Measurements from ENCODE around the gene TPO.
"Not testable (repeated sequence)": the region's sequence is repeated elsewhere in the genome, so short reads cannot be mapped to it uniquely, and the experiment has no call there.

The TPO gene

DNA sequence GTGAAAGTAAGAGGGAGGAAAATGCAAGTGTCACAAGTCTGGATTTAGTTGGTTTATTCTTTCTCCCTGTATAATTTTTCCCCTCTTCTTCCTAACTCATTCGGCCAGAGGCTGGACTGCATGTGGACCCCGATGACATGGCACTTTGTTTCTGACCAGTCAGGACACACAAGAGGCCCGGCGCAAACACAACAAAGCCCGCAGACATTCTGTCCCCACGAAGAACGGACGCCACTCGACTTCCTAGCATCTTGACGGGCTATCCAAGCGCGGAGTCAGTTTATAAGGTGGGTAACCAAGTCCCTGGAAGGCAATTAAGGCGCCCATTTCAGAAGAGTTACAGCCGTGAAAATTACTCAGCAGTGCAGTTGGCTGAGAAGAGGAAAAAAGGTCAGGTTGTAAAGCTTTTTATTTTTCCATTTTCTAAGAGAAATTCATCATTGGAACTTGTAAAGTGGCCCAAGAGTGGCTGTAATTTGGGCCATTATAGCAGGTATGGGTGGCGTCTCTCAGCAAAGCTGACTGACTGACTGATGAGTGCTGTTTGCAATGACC is at the start of gene TPO:
Gene TPO (plus strand): TSS at position 308 of the 555 bp plus-strand sequence. CDS start 946 bp downstream, outside the sequence.
- DNase-seq (ENCODE audit: low read depth) = no peak

DNA sequence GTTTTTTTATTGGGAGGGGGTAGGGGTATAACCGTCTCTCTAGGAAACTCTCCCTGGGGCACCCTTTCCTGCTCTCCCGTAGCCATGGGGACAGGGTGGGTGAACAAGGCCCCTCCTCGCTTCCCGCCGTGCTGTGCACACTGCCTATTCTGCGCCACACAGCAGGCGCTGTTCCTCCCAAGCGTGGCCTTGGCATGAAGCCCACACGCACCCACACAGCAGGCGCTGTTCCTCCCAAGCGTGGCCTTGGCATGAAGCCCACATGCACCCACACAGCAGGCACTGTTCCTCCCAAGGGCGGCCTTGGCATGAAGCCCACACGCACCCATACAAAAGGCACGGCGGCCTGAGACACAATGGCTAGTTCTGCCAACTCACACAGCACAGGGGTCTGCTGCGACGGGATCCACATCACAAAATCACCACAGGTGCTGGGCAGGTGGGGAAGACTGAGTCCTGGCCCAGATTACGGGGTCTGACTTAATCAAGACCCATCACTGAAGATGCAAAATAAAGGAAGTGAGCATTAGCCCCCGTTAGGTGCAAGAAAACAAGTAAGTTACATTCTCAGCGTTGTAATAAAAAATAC is 46.6 kb upstream of the TPO start:
- no peak for DNase-seq (ENCODE audit: low read depth)

DNA sequence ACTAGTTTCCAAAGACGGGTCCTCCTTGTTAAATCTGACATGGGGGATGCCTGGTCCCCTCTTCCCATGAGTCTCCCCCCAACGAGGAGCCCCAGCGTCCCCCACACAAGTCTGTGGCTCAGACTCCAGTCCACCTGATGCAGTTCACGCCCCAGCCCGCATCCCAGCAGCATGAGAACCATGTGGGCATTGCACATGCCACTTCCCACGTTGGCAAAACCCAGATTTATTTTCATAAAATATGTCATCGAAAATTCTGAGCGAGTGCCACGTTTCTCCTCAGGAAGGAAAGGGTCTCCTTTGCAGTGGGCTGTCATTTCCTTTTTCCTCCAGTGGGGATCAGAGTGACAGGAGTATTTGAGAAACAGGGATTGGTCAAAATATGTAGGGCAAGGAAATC is 45.7 kb upstream of the TPO start:
- no peak for DNase-seq (ENCODE audit: low read depth)

DNA sequence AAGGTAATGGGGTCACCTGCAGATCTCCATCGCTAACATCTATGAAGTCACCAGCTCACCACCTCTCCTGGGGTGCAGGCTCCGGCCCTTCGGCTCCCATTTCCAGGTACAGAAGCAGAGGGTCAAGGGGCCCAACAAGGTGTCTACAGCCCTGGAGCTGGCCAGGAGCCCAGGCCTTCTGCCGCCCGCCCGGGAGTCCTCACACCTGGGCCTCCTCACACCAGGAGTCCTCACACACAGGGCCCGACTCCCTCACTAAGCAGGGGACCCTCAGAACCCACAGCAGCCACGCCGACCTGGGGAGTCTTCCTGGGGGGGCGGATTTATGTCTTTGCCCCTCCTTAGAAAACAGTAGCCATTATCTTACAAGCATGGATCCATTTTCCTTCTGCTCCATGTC is 43.4 kb upstream of the TPO start:
- no peak for DNase-seq (ENCODE audit: low read depth)

DNA sequence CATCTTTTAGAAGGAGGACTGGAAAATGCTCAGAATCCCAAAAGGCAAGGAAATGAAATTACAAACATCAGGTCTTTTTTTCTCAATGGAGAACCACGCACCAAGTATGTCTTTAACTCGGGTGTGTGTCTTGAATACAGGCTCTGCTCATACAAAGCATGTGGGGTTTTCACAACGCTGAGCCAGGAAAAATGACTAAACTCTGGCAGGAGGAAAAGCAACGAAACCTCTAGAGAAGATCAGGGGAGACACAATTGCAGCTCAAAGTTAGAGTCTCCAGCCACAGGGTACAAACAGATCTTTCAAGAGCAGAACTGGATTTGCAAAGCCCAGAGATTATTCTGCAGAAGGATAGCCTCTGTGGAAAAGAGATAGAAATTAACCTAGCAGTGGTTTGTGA is 42.8 kb upstream of the TPO start:
- no peak for DNase-seq (ENCODE audit: low read depth)

DNA sequence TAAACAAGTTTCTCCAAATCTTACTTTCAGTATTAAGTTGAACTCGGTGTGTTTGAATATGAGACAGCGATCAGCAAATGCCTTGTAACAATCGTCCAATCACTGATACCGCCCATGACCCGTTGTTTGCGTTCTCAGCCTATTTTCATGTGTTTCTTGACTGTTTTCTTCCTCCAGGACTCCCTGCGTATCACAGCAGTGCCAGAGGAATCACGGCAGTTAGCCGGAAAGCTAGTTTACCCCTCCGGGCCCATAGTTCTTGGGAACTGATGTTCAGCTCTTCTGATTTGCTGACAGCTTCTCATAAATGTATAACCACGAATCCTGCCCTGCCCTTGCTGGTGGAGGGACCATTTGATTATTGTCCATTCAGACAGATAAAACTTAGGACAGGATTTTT is 42.2 kb upstream of the TPO start:
- DNase-seq (ENCODE audit: low read depth) = no peak

DNA sequence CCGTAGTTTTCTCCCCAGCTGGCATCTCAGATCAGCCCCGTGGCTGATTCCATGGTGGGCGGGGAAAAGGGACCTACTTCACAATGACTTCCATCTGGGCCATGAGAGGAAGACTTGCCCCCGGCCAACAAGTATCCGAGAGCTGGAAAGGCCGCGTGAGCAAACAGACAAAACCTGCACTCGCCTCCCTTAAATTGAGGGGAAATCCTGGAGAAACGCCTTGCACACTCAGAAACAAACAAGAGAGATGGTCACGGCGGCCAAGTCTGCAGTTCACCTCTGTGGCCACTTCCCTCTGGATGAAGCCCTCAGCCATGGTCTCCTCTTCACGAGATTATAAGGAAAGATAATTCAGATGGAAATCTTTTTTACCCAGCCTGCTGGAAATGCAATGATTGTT is 39.4 kb upstream of the TPO start:
- DNase-seq (ENCODE audit: low read depth) = no peak

DNA sequence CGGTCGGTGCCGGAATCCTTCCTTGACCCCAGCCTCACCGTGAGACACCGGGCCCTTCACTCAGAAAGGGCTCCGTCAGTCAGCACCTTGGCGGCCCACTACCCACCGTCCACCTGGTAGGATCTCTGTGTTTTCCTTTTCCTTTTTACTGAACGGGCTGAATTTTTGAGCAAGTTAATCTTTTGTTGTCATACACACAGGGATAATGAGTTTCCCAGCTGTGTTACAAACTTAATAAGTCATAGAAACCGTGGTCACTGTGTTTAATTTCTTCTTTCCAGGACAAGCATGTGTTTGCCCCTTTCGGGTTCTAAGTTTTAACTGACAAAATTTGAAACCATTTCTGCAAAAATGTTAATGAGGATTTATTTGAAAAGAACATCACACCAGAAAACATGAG is 39.0 kb upstream of the TPO start:
- DNase-seq (ENCODE audit: low read depth) = no peak

DNA sequence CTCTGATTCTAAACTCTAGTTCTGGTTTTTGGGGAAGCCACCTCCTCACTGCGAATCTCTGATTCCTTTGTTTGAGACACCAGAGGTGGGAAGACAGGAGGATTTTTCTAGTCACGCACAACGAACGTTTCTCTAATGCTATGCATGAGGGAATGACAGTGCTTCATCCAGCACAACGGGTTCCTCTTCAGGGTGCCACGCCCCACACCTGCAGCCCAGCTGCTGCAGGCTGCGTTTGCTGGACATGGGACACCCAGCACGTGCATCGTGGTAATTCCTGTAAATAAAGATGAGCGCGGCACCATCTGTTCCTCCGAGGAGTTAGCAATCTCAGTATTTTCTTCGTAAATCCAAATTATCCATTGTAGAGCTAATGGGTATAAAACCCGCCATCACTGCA is 37.5 kb upstream of the TPO start:
- no peak for DNase-seq (ENCODE audit: low read depth)

DNA sequence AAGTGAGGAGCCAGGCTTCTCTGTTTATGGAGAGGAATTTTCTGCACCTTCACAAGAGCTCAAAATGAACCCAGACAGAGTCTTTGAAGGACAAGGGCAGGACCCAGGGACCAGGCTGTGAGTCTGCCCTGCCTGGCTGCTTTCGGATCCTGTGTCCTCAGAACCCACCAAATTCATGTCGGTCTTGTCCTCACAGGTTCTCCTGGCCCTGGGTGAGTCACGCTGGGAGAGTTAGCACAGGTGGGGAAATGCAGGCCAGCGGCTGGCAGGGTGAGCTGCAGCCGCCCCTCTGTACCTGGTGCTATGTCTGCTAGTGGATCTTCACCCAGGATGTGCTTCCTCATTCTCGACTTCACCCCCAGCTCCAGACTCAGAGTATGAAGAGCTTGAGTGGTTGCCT is 35.8 kb upstream of the TPO start:
- DNase-seq (ENCODE audit: low read depth) = no peak

DNA sequence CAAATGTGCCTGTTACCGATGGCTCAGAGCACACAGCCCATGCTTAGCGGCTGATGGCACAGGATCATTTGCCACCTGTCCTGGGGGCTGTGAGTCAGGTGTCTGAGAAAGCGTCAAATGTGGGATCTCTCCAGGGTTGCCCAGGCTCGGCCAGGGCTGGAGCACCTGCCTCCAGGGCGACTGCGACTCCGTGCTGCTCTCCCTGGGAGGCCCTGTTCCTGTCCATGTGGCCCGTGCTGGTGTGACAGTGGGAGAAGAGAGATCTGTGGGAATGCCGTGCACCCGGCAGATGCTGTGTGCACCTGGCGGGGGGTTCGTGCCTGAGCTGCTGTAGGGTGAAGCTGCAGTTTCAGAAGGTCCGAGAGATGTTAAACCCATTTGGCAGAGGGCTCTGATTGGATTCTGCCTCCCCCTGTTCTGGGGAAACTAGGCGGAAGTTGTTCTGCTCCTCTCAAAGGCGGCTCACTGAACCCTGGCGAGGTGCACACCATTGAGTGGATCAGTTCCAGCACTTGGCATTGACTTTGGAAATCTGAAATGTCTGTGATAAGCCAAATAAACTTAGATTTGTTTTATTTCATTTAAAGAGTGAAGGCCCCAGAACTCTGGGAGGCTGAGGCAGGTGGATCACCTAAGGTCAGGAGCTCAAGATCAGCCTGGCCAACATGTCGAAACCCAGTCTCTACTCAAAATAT is 34.7 kb upstream of the TPO start:
- DNase-seq (ENCODE audit: low read depth) = no peak

DNA sequence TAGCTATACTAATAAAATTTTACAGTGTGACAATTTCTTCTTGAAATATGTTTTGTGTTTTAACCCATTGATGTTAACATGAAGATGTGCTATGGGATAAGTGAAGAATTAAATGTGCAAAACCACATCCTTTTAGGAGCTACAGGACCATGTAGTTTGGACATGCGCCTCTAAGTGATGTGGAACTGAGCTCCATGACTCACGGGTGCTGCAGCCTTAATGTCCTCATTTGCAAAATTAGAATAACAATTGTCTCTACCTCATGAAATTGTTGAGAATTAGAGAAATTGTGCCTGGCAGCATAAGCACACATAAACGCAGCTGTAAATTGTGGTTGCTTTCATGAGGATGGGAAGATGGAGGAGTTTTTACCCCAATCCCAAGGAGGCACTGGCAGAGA is 31.6 kb upstream of the TPO start:
- DNase-seq (ENCODE audit: low read depth) = no peak

DNA sequence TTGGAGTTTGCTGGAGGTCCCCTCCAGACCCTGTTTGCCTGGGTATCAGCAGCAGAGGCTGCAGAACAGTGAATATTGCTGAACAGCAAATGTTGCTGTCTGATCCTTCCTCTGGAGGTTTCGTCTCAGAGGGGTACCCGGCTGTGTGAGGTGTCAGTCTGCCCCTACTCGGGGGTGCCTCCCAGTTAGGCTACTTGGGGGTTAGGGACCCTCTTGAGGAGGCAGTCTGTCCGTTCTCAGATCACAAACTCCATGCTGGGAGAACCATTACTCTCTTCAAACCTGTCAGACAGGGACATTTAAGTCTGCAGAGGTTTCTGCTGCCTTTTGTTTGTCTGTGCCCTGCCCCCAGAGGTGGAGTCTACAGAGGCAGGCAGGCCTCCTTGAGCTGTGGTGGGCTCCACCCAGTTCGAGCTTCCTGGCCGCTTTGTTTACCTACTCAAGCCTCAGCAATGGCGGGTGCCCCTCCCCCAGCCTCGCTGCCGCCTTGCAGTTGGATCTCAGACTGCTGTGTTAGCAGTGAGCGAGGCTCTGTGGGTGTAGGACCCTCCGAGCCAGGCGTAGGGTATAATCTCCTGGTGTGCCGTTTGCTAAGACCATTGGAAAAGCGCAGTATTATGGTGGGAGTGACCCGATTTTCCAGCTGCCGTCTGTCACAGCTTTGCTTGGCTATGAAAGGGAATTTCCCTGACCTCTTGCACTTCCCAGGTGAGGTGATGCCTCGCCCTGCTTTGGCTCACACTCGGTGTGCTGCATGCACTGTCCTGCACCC is 25.1 kb upstream of the TPO start:
- not testable (repeated sequence) for DNase-seq (ENCODE audit: low read depth)

DNA sequence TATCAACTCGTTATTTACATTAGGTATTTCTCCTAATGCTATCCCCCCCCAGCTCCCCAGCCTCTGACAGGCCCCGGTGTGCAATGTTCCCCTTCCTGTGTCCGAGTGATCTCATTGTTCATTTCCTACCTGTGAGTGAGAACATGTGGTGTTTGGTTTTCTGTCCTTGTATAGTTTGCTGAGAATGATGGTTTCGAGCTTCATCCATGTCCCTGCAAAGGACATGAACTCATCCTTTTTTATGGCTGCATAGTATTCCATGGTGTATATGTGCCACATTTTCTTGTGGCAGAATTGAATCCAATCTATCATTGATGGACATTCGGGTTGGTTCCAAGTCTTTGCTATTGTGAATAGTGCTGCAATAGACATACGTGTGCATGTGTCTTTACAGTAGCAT is 23.1 kb upstream of the TPO start:
- DNase-seq (ENCODE audit: low read depth) = not testable (repeated sequence)

DNA sequence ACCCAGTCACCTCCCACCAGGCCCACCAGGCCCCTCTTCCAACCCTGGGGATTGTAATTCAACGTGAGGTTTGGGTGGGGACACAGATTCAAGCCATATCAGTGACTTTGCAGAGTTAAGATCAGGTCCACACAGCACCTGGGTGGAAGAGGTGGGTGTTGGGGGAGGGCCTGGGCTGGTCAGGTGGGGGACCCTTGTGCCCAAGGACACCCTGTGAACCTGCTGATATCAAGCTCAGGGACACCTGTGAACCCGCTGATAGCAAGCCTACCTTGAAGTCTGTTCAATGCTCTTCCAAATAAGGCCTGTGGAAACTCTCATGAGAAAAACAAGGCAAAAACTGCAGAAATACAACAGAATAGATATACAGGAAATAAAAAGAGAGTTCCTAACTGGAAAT is 19.9 kb upstream of the TPO start:
- no peak for DNase-seq (ENCODE audit: low read depth)

DNA sequence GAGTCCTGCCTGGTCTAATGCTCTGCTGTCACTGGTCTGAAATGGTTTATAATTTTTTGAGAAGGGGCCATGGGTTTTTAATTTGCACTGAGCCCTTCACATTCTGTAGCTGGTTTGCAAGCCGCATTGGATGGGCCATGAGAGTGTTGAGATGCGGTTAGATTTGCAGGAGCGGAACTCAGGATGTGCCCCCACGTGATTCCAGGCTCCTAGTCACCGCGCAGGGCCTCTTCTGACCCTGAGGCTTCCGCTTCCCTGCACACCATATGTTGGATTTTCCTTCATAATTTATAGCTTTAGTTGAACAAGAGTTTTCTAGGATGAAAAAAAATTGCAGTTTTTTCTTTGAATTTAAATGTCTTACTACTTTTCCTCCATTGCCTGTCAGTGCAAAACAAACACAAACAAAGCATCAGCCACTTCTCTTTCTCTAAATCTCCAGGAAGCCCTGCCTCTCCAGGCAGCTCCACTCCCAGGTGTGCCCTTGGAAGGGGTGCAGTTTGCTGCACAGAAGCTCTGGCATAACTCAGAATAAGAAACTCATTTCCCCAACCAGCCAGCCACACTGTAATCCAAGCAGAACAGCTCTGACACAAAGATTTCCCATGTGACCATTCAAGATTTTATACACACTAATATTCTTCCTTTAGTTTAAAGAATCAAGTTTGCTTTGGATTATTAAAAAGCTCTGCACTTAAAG is 18.4 kb upstream of the TPO start:
- no peak for DNase-seq (ENCODE audit: low read depth)

DNA sequence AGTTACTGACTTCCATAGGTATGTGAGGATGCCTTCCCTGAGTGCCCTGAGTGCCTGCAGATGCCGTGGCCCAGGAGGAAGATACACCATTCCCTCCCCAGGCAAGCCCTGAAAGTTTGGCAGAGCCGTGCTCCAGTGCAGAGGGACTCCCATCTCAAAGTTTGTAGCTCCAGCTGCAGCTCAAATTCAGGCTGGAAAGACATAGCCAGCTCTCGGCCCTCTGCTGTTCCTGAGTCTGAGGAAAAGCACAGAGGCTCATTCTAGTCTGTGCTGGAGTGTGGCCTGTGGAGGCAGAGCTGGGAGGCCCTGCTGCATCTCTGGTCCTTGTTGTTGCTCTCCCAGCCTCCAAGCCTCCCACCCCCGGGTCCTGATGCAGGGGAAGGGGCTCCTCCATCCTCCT is 15.9 kb upstream of the TPO start:
- DNase-seq (ENCODE audit: low read depth) = no peak

DNA sequence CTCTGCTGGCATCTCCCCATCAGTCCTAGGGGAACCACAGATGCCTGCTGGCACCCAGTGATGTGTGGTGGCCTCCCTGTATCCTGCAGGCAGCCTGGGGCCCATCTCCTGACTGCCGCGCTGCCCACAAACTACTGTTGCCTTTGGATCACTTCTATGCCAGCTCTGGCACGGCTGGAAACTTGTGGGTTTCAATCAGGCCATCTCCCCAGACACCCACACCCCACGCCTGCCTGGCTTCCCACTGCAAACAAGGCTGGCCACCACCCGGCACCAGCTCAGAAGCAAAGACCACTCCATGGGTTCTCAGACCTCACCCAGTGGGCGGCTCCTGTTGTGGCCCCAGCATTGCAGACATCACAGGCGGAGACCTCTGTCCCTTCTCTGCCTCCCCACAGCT is 15.1 kb upstream of the TPO start:
- DNase-seq (ENCODE audit: low read depth) = no peak

DNA sequence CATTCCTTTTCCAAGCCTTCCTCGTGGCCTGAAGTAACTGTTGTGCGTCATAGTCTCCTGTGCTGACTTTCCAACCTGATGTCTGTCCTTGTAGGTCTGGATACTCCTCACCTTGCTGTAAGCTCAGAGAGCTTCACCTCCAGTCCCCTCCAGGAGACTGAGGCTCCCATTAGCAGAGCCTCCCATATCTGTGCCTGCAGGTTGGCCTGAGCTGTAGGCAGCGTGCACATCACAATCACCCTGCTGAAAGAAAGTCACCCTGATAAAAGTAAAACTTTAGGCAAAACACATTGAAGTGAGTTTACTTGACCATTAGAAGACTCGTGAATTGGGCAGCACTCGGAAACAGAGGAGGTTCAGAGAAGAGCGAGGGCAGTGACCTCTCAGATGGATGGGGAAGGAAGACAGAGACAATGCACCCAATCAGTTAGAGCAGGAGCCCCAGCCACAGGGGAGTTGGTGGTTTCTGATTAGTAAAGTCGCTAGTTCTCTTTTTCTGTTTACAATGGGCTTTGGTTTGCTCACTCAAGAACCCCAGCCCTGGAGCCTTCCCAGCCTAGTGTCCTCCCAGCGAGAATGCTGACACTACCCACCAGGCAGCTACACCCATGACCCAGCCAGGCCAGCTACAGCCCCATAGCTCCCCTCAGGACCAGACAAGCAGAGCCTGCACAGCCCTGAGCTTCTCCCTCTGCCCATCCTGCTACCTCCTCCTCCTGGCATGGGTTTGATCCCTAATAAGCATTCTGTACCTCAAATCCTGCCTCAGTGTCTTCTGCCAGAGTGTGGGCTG is 12.1 kb upstream of the TPO start:
- no peak for DNase-seq (ENCODE audit: low read depth)

DNA sequence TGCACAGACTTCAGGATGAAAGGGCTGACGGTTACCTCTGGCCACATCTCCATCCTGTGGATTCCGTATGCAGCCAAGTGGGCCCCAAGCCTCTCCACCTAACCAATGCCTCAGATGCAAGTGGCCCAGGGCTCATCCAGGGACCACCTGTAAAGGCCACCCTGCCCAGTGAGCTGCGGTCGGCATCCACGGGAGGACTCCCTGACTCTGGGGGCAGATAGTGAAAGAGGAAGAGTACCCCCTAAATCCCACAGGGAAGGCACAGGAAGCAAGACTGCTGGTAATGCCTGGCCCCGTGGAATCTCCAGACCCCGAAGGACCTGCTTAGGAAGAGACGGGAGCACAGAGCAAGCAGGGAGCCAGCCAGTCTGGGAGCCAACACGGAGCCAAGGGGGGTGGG is 11.2 kb upstream of the TPO start:
- no peak for DNase-seq (ENCODE audit: low read depth)

DNA sequence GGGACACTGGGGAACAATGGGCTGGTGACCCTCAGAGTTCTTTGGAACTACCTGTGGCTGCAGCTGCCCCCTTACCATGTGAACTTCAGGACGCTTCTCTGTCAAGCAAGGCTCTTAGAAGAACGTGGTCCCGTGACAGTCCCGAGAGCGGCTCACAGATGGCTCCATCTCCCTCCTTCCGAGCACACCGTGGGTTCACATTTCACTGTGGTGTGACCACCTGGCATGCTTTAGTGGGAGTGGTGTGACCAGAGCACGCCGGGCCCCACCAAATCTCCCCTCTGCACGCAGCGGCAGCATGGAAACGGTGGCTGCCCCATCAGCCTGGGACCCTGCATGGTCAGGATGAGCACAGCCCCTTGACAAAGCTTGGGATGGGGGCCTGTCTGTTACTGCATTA is 9.7 kb upstream of the TPO start:
- DNase-seq (ENCODE audit: low read depth) = no peak

DNA sequence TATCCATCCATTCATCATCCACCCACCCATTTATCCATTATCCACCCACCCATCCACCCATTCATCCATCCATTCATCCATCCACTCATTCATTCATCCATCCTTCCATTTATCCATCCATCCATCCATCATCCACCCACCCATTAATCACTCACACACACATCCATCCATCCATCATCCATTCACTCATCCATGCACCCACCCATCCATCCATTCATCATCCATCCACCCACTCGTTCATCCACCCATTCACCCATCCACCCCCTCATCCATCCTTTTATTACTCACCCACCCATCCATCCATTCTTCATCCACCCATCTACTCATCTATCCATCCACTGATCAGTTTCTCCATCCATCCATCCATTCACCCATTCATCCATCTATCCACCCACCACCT is 8.1 kb upstream of the TPO start:
- DNase-seq (ENCODE audit: low read depth) = no peak

Measured in T-helper 22 cell (primary cell).